NT2/D1 (cell line): Measurements from ENCODE around the gene ATF7.

Source experiments
- SUZ12 ChIP-seq: IDR thresholded peaks from 2 replicates; pipeline ENCODE4 v1.6.1; 2011; ENCODE audit not compliant: insufficient read length, insufficient read depth; ENCODE audit errors: extremely low read depth
- ZNF274 ChIP-seq: IDR thresholded peaks from 2 replicates; pipeline ENCODE4 v1.6.1; 2011; ENCODE audit warnings: mild to moderate bottlenecking, low read depth, low read length

DNA sequence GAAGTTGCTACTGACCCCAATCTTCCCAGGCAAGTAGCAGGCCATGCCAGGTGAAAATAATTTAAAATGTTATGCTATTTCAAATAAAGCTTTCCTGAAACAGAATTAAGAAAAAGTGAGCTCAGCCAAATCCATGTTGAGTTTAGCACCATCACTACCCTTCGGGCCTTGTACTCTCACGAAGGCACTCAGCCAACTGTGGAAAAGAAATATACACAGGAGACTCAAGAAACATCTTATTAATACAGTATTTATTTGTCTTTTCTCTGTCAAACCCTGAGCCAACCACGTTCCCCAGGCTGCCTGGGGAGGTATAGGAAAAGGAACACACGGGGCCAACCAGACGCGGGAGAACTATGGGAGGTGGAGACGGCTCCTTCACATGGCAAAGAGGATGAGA is 38.8 kb upstream of the ATF7 start:
- TF ChIP-seq ZNF274 (no peak), SUZ12 (no peak)
